AG04450 (cell line): ENCODE results near the gene PREPL. TPM values are rescaled to one million over a fixed set of nuclear protein-coding genes. Genes with fewer than 3 reads are reported as not detected.

Experiments
- CTCF ChIA-PET: fragments of 300-600, 350-600 bp; formaldehyde crosslinking; extraction: SDS; loops from one replicate; lab custom pipeline; 2022; ENCODE audit warnings: antibody characterized with exemption, inconsistent platforms; lab: Charles Lee
- POLR2A ChIA-PET: fragments of 350-600 bp; formaldehyde crosslinking; extraction: SDS; loops from one replicate; lab custom pipeline; 2021; ENCODE audit warnings: antibody characterized with exemption, inconsistent platforms; lab: Yijun Ruan, JAX
- DNase-seq: peaks from one replicate; pipeline ENCODE4 v3.0.0-alpha.2; 2011; ENCODE audit warnings: low read depth, low spot score
- H3K27ac ChIP-seq: one replicate; pipeline ENCODE4 v1.5.1; 2012; ENCODE audit warnings: low read depth, low read length, control low read depth
- H3K27me3 ChIP-seq: one replicate; pipeline ENCODE4 v1.6.0; 2012; ENCODE audit warnings: low read length; ENCODE audit not compliant: control insufficient read depth, insufficient read depth
- H3K4me3 ChIP-seq: 2 replicates; pipeline ENCODE4 v1.5.1; 2011; ENCODE audit warnings: mild to moderate bottlenecking, low read depth, low read length, control low read depth
- H3K9me3 ChIP-seq: 2 replicates; pipeline ENCODE4 v1.5.1; 2012; ENCODE audit warnings: low read length; ENCODE audit not compliant: control insufficient read depth, insufficient read depth
- CTCF ChIP-seq: IDR thresholded peaks from 2 replicates; pipeline ENCODE4 v1.5.1; 2011; ENCODE audit warnings: low read depth, low read length, control low read depth, inconsistent platforms
- polyA plus RNA-seq: library from polyadenylated mRNA; depleted of rRNA; stranded (reverse); fragments of >200 nt; gene quantifications from 2 replicates; pipeline ENCODE4 v1.2.3, GENCODE V29; 2011

PREPL gene
- polyA plus RNA-seq, 1 experiment: 79.6 TPM

- TF ChIP-seq CTCF: no peak
- Histone ChIP-seq H3K4me3 (no peak overlapping the region), H3K27ac (no peak overlapping the region), H3K27me3 (no peaks in the 10 kb centered on the region), H3K9me3 (no peaks in the 10 kb centered on the region)
- no peak for DNase-seq
- POLR2A ChIA-PET: interaction anchor here (2.6 kb wide), 1 partner anchor 11 kb away, joined by 15 read pairs; the partner anchor contains the start of genes CAMKMT and PREPL
- CTCF ChIA-PET: interaction anchor here (1.3 to 2.2 kb wide), 4 partner anchors 10 to 307 kb away, joined by 4 to 11 read pairs (median 6); partner anchors contain the start of genes CAMKMT and PREPL
These were observed 10.2 kb downstream of the PREPL start for GRCh38 chr2:44351088-44351487.

GRCh38 chr2:44349506-44349905 lies 11.8 kb downstream of the PREPL start:
- ChIA-PET CTCF (interaction anchor here (3.0 kb wide), 1 partner anchor 104 kb away, joined by 6 read pairs; no protein-coding TSS in a partner anchor), POLR2A (interaction anchor here (3.0 kb wide), 1 partner anchor 13 kb away, joined by 15 read pairs; the partner anchor contains the start of genes CAMKMT and PREPL)
- DNase-seq: no peak
- H3K4me3 ChIP-seq: no peak overlapping the region
- H3K27ac ChIP-seq: no peak overlapping the region
- H3K9me3 ChIP-seq: no peaks in the 10 kb centered on the region
- H3K27me3 ChIP-seq: no peaks in the 10 kb centered on the region
- no peak for TF ChIP-seq CTCF

DNA sequence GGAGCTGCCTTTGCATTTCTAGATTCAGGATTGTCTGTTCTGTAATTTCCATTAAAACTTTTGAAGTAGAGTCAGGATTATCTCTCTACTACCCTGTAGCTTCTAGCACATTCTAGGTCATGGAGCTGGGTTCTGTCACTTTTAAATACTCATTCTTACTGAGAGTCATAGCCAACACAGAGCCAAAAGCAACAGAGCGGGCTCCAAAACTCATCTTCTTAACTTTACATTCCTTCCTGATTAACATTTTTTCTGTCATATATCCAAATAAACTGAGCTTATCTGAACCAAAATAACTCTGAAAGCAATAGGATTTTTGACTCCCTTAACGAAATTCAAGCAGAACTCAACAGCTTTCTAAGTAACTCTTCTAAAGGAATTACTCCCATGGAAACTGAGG lies 12.9 kb downstream of the PREPL start:
- CTCF ChIA-PET: interaction anchor here (0.9 to 3.0 kb wide), 6 partner anchors 11 to 261 kb away, joined by 3 to 6 read pairs (median 4); partner anchors contain the start of genes CAMKMT and PREPL
- no peak overlapping the region for H3K27ac ChIP-seq
- H3K9me3 ChIP-seq: no peaks in the 10 kb centered on the region
- POLR2A ChIA-PET: interaction anchor here (3.0 kb wide), 1 partner anchor 14 kb away, joined by 15 read pairs; the partner anchor contains the start of genes CAMKMT and PREPL
- no peak for TF ChIP-seq CTCF
- H3K27me3 ChIP-seq: no peaks in the 10 kb centered on the region
- DNase-seq: no peak
- no peak overlapping the region for H3K4me3 ChIP-seq

DNA sequence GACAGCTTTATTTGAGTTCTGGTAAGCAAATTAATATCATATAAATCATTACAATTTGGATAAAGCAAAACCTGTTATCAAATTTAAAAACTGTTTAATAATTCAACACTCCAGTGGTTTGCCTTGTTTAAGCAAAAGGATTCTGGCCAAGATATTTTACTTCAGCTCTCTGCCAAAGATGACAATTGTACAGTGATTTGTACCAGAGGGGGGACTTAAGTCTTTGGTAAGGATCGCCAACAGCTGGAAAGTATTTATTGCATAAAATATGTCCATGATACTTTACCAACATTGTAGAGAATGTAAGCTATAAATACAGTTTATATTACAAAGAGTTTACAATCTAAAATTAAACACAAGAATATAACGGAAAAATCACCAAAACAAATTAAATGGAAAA lies 13.8 kb downstream of the PREPL start:
- Histone ChIP-seq H3K27me3 (no peaks in the 10 kb centered on the region), H3K4me3 (no peak overlapping the region), H3K27ac (no peak overlapping the region), H3K9me3 (no peaks in the 10 kb centered on the region)
- DNase-seq: no peak
- POLR2A ChIA-PET: interaction anchor here (3.0 kb wide), 1 partner anchor 15 kb away, joined by 15 read pairs; the partner anchor contains the start of genes CAMKMT and PREPL
- CTCF ChIA-PET: interaction anchor here (0.7 to 3.0 kb wide), 4 partner anchors 56 to 303 kb away, joined by 3 to 6 read pairs (median 3); no protein-coding TSS in a partner anchor
- no peak for TF ChIP-seq CTCF

DNA sequence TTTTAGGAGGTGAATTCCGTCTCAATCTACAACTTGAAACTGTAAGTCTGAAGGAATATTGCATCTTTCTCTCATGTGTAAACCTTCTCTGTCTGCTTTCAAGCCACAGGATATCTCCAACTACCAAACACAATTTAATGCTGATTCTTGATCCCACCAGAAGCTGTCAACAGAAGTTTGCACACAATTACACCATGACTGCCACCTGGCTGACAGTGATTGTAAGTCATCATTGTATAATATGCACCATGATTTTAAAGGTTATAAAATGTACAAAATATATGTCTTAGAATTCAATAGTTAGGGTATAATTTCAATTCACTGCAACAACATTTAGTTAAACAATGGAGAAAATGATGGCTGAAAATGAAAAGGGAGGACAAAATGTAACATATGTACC lies 18.4 kb downstream of the PREPL start:
- TF ChIP-seq CTCF: no peak
- ChIA-PET POLR2A (interaction anchor here (0.7 kb wide), 1 partner anchor 242 kb away, joined by 4 read pairs; no protein-coding TSS in a partner anchor), CTCF (interaction anchor here (0.6 to 1.8 kb wide), 9 partner anchors 10 to 1176 kb away, joined by 3 to 5 read pairs (median 3); partner anchors contain the start of gene CAMKMT)
- Histone ChIP-seq H3K27me3 (no peaks in the 10 kb centered on the region), H3K4me3 (no peak overlapping the region), H3K9me3 (no peaks in the 10 kb centered on the region), H3K27ac (no peak overlapping the region)
- no peak for DNase-seq
